ENCODE measurements around the gene TNRC6C.

The TNRC6C gene

GRCh38 chr17:77952368-77952767, 6.1 kb upstream of the TNRC6C start:
- DNase-seq (ENCODE audit: low read depth in 2 of 2): no peak
- TF ChIP-seq CTCF (IDR thresholded peaks at IDR 0.05; ENCODE audit: low read depth, low read length): no peak
- H3K4me3 ChIP-seq (replicated peaks in 1 of 2; ENCODE audit: low read depth in 2 of 2, low read length in 2 of 2): no peak overlapping the region

GRCh38 chr17:77957235-77957856, 1.2 kb upstream of the TNRC6C start:
- peak overlapping the region; percentile 66 for H3K4me3 ChIP-seq (replicated peaks in 1 of 2; ENCODE audit: low read depth in 2 of 2, low read length in 2 of 2)
- DNase-seq (ENCODE audit: low read depth in 2 of 2): peak; percentile 33 to 45
- TF ChIP-seq CTCF (IDR thresholded peaks at IDR 0.05; ENCODE audit: low read depth, low read length): no peak

GRCh38 chr17:77958716-77959125, 218 bp downstream of the TNRC6C start:
- DNase-seq (ENCODE audit: low read depth in 2 of 2): no peak
- TF ChIP-seq CTCF (IDR thresholded peaks at IDR 0.05; ENCODE audit: low read depth, low read length): no peak
- H3K4me3 ChIP-seq (replicated peaks in 1 of 2; ENCODE audit: low read depth in 2 of 2, low read length in 2 of 2): peak overlapping the region; percentile 66

- peak overlapping the region; percentile 66 to 72 for H3K4me3 ChIP-seq (replicated peaks in 1 of 2; ENCODE audit: low read depth in 2 of 2, low read length in 2 of 2)
- TF ChIP-seq CTCF (IDR thresholded peaks at IDR 0.05; ENCODE audit: low read depth, low read length): no peak
- peak; percentile 8 to 11 for DNase-seq (ENCODE audit: low read depth in 2 of 2)
Observed at GRCh38 chr17:77959126-77959925, 823 bp downstream of the TNRC6C start.

GRCh38 chr17:77959926-77960521, 1.5 kb downstream of the TNRC6C start:
- H3K4me3 ChIP-seq (replicated peaks in 1 of 2; ENCODE audit: low read depth in 2 of 2, low read length in 2 of 2): peak overlapping the region; percentile 66 to 72
- DNase-seq (ENCODE audit: low read depth in 2 of 2): peak; percentile 3 to 29
- no peak for TF ChIP-seq CTCF (IDR thresholded peaks at IDR 0.05; ENCODE audit: low read depth, low read length)

GRCh38 chr17:77961741-77962140, 3.2 kb downstream of the TNRC6C start:
- no peak overlapping the region for H3K4me3 ChIP-seq (replicated peaks in 1 of 2; ENCODE audit: low read depth in 2 of 2, low read length in 2 of 2)

More at GRCh38 chr17:77961741-77962140, 3.2 kb downstream of the TNRC6C start:
- TF ChIP-seq CTCF (IDR thresholded peaks at IDR 0.05; ENCODE audit: low read depth, low read length): no peak
- DNase-seq (ENCODE audit: low read depth in 2 of 2): no peak

Measured in cardiac fibroblast (primary cell).